ENCODE results near the gene PGBD2. TPM values are rescaled to one million over a fixed set of nuclear protein-coding genes. Genes with fewer than 3 reads are reported as not detected.

Gene PGBD2
- total and polyA plus RNA-seq, 9 donors: 4.2 to 6.0 (median 4.8) TPM

DNA sequence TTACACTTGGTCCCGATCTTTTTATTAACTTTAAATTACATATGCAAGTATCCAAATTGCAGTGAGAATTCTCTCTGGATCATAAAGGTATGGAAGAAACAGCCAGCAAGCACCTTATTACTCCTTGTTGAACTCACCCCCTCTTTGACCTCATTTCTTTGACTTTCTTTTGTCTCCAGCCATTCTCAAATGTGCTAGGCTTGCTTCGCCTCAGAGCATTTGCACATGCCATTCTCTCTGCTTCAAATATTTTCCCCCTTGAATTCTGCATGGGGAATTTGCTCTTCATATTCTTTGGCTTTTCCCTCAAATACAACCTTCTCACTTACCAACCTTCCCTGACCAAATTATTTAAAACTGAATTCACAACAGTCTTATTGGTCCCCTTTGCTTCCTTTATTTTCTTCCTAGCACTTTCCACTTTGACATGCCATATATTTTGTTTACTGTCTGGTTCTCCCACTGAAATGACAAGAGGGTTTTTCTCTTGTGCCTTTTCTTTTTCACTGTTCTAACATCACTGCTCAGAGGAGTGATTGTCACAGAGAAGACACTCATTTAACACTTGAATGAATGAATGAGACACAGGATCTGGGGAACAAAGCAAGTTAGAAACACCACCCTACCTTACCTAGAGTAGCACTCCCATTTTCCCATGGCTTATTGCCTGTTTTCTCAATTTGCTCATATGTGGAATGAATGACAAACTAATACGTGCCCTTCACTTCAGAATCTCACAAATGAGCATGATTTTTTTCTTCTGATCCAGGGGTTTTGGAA, 1.4 kb upstream of the PGBD2 start:
- Histone ChIP-seq H3K4me3 (ENCODE audit: low read length) (no peak overlapping the region), H3K9me3 (replicated peaks; ENCODE audit: control insufficient read depth, low read depth, low read length) (no peaks in the 10 kb centered on the region), H3K4me1 (ENCODE audit: control insufficient read depth, insufficient read depth, low read length) (peaks cover 7% of the 10 kb centered on the region), H3K27ac (ENCODE audit: low read length) (no peak overlapping the region), H3K27me3 (ENCODE audit: control insufficient read depth, insufficient read depth, low read length) (no peaks in the 10 kb centered on the region), H3K36me3 (ENCODE audit: control insufficient read depth, insufficient read depth, low read length) (no peaks in the 10 kb centered on the region)
- 58% methylated on average over 1 of the region's 3 CpGs for WGBS (ENCODE audit: insufficient coverage)
- DNase-seq: no peak

DNA sequence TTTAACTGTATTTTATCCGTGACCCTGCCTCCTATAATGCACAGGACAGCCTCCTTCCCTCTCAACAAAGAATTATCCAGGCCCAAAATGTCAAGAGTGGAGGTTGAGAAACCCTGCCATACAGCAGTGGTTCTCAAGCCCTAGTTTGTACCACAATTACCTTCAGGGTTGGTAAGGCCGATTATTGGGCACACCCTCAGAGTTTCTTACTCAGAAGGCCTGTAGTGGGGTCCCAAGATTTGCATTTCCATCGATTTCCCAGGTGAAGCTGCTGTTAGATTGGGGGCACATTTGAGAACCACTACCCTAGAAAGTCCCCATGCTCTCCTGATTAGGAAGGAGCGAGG, 400 bp upstream of the PGBD2 start:
- 10% methylated on average over 2 of the region's 4 CpGs for WGBS (ENCODE audit: insufficient coverage)
- Histone ChIP-seq H3K4me3 (ENCODE audit: low read length) (peak overlapping the region; percentile 75), H3K4me1 (ENCODE audit: control insufficient read depth, insufficient read depth, low read length) (peaks cover 7% of the 10 kb centered on the region), H3K27ac (ENCODE audit: low read length) (peak overlapping the region; percentile 96), H3K27me3 (ENCODE audit: control insufficient read depth, insufficient read depth, low read length) (no peaks in the 10 kb centered on the region), H3K36me3 (ENCODE audit: control insufficient read depth, insufficient read depth, low read length) (peaks cover 2% of the 10 kb centered on the region), H3K9me3 (replicated peaks; ENCODE audit: control insufficient read depth, low read depth, low read length) (no peaks in the 10 kb centered on the region)
- no peak for DNase-seq

DNA sequence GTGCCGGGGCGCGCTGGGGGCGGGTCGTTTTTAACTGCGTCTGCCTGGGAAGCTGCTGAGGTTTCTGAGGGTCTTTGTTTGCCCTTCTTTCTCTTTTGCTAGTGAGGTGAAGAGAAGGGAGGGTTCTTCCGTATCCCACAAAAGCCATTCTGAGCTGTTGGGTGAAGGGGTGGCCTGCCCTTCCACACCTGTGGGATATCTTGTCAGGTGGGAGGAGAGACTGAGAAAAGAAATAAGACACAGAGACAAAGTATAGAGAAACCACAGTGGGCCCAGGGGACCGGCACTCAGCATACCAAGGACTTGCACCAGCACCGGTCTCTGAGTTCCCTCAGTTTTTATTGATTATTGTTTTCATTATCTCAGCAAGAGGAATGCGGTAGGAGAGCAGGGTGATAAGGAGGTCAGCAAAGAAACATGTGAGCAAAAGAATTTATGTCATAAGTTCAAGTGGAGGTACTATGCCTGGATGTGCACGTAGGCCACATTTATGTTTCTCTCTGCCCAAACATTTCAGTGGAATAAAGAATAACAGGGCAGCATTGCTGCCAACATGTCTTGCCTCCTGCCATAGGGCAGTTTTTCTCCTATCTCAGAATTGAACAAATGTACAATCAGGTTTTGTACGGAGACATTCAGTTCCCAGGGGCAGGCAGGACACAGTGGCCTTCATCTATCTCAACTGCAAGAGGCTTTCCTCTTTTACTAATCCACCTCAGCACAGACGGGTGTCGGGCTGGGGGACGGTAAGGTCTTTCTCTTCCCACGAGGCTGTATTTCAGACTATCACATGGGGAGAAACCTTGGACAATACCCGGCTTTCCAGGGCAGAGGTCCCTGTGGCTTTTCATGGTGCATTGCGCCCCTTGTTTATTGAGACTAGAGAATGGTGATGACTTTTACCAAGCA, 972 bp downstream of the PGBD2 start:
- no peaks in the 10 kb centered on the region for H3K9me3 ChIP-seq (replicated peaks; ENCODE audit: control insufficient read depth, low read depth, low read length)
- peaks cover 2% of the 10 kb centered on the region for H3K36me3 ChIP-seq (ENCODE audit: control insufficient read depth, insufficient read depth, low read length)
- H3K4me1 ChIP-seq (ENCODE audit: control insufficient read depth, insufficient read depth, low read length): peaks cover 7% of the 10 kb centered on the region
- 0% methylated on average over 7 of the region's 18 CpGs for WGBS (ENCODE audit: insufficient coverage)
- H3K27me3 ChIP-seq (ENCODE audit: control insufficient read depth, insufficient read depth, low read length): no peaks in the 10 kb centered on the region
- peak overlapping the region; percentile 72 for H3K4me3 ChIP-seq (ENCODE audit: low read length)
- no peak for DNase-seq
- H3K27ac ChIP-seq (ENCODE audit: low read length): peak overlapping the region; percentile 98

DNA sequence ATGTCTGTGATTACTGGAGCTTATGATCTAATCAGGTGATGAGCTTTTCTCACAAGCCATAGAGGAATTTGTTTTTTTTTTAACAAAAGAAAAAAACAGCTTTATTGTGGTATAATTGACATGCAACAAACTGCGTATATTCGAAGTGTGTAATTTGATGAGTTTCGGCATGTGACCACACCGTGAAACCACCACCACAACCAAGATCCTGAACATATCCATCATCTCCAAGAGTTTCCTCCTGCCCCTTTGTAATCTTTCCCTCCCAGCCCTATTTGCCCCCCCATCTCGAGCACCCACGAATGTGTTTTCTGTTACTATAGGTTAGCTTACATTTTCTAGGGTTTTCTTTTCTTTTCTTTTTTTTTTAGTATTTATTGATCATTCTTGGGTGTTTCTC, 4.7 kb downstream of the PGBD2 start:
- WGBS (ENCODE audit: insufficient coverage): no CpG with 5 or more reads among the region's 6 CpGs

DNA sequence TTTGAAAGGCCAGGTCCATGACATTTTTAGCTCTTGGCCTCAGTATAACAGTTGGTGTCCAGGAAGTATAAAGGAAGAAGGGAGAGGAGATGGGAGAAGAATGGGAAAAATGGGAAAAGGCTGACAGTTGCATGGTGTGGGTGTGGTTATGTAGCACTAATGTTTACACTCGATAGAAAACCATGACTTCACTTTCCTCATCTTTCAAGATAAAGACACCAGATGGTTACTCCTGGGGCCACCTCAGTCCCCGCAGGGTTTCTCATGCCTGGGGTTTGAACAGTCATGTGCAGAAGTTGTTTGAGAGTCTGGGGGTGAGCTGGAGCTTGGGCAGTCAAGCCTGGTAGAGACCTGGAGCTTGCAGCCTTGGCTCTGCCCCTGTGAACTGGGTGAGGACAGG, 7.9 kb downstream of the PGBD2 start:
- WGBS (ENCODE audit: insufficient coverage): no CpG with 5 or more reads among the region's 2 CpGs
- no peaks in the 10 kb centered on the region for H3K27me3 ChIP-seq (ENCODE audit: control insufficient read depth, insufficient read depth, low read length)
- H3K36me3 ChIP-seq (ENCODE audit: control insufficient read depth, insufficient read depth, low read length): peaks cover 39% of the 10 kb centered on the region
- H3K4me1 ChIP-seq (ENCODE audit: control insufficient read depth, insufficient read depth, low read length): no peaks in the 10 kb centered on the region
- H3K9me3 ChIP-seq (replicated peaks; ENCODE audit: control insufficient read depth, low read depth, low read length): no peaks in the 10 kb centered on the region
- H3K4me3 ChIP-seq (ENCODE audit: low read length): no peak overlapping the region
- no peak for DNase-seq
- no peak overlapping the region for H3K27ac ChIP-seq (ENCODE audit: low read length)

More for the DNA sequence above, 4.7 kb downstream of the PGBD2 start:
- Histone ChIP-seq H3K4me3 (ENCODE audit: low read length) (no peak overlapping the region), H3K4me1 (ENCODE audit: control insufficient read depth, insufficient read depth, low read length) (peaks cover 7% of the 10 kb centered on the region), H3K27me3 (ENCODE audit: control insufficient read depth, insufficient read depth, low read length) (no peaks in the 10 kb centered on the region), H3K36me3 (ENCODE audit: control insufficient read depth, insufficient read depth, low read length) (peaks cover 15% of the 10 kb centered on the region), H3K27ac (ENCODE audit: low read length) (no peak overlapping the region), H3K9me3 (replicated peaks; ENCODE audit: control insufficient read depth, low read depth, low read length) (no peaks in the 10 kb centered on the region)
- DNase-seq: no peak

DNA sequence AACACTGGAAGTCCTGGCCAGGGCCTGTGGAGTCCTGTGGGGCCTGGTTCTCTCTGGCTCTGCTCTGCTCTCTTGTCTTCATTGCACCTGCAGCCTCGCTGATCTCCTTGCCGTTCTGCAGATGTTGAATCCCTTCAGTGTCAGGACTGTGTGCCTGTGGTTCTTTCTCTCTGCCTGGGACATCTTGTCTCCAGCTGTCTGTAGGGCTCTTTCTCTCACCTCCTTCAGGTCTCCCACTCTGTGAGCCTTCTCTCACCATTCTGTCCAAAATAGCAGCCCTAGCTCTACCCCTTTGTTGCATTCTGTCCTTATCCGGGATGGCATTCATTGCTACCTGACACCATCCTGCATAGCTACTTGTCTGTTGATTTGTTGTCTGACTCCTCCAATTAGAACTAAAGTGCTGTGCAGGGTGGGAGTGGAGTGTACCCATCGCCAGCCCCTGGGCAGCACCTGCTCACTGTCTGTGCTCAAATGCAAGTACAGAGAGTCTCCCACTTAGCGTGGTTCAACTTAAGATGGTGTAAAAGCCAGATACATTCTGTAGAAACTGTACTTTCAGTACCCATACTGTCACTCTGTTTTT, 8.9 kb downstream of the PGBD2 start:
- H3K27me3 ChIP-seq (ENCODE audit: control insufficient read depth, insufficient read depth, low read length): no peaks in the 10 kb centered on the region
- WGBS (ENCODE audit: insufficient coverage): 78% methylated on average over 2 of the region's 5 CpGs
- H3K27ac ChIP-seq (ENCODE audit: low read length): no peak overlapping the region
- H3K36me3 ChIP-seq (ENCODE audit: control insufficient read depth, insufficient read depth, low read length): peaks cover 42% of the 10 kb centered on the region
- H3K4me1 ChIP-seq (ENCODE audit: control insufficient read depth, insufficient read depth, low read length): no peaks in the 10 kb centered on the region
- no peak overlapping the region for H3K4me3 ChIP-seq (ENCODE audit: low read length)
- no peak for DNase-seq
- no peaks in the 10 kb centered on the region for H3K9me3 ChIP-seq (replicated peaks; ENCODE audit: control insufficient read depth, low read depth, low read length)

DNA sequence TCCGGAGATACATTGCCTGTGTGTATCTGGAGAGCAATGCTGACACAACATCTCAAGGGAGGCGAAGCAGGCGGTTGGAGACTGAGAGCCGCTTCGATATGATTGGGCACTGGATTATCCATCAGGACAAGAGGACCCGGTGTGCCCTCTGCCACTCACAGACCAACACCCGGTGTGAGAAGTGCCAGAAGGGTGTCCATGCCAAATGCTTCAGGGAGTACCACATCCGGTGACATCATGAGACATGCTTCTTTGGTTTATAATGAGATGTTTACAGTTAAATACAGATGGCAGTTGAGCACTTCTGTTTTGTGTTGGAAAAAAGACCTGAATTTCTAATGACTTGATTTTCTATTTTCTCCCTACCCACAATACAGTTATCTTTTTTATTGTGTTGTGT, 12.1 kb downstream of the PGBD2 start:
- H3K36me3 ChIP-seq (ENCODE audit: control insufficient read depth, insufficient read depth, low read length): peaks cover 40% of the 10 kb centered on the region

DNA sequence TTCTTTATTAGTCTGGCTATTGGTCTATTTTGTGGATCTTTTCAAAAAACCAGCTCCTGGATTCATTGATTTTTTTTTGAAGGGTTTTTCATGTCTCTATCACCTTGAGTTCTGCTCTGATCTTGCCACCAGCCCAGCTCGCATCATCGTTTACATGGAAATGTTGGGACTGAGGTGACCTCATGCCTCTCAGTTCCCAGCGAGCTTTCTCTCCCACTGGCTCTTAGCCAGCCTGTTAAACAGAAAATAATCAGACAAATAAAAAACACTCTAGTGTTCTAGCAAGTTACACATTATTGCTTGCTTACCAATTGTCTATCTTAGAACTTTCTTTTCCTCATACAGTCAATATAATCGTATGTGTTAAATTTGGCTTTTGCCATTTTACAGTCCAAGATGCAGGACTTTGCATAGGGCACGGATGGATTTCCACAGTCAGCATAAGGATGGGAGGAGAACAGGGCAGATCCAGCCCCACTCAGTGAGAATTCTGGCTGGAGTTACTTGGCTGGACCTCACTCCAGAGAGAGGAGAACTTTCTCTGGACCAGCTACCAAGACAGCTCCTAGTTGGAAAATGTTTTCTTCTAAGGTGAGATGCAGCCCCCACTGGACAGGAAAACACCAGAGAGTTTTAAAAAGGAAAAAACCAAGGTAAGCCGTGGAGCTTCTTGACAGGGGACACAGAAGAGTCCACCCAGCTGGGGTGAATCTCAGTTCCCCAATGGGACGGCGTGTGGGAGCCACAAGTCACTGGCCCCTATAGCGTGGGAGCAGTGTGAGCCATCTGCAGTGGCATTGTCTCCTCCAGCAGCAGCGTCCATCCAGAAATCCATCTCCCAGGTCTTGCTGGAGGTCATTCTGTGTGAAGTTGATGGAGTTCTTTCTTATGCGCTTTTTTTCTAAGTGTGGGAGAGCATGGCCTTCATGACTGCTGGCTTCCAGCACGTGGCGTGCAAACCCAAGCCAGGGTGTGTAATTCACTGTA, 17.6 kb downstream of the PGBD2 start:
- no peak for DNase-seq
- Histone ChIP-seq H3K9me3 (replicated peaks; ENCODE audit: control insufficient read depth, low read depth, low read length) (no peaks in the 10 kb centered on the region), H3K36me3 (ENCODE audit: control insufficient read depth, insufficient read depth, low read length) (peaks cover 7% of the 10 kb centered on the region), H3K4me1 (ENCODE audit: control insufficient read depth, insufficient read depth, low read length) (no peaks in the 10 kb centered on the region), H3K27ac (ENCODE audit: low read length) (no peak overlapping the region), H3K4me3 (ENCODE audit: low read length) (no peak overlapping the region), H3K27me3 (ENCODE audit: control insufficient read depth, insufficient read depth, low read length) (no peaks in the 10 kb centered on the region)
- WGBS (ENCODE audit: insufficient coverage): 81% methylated on average over 6 of the region's 13 CpGs

More for the DNA sequence above, 12.1 kb downstream of the PGBD2 start:
- H3K4me3 ChIP-seq (ENCODE audit: low read length): no peak overlapping the region
- no peaks in the 10 kb centered on the region for H3K27me3 ChIP-seq (ENCODE audit: control insufficient read depth, insufficient read depth, low read length)
- H3K9me3 ChIP-seq (replicated peaks; ENCODE audit: control insufficient read depth, low read depth, low read length): no peaks in the 10 kb centered on the region
- 93% methylated on average over 5 of the region's 8 CpGs for WGBS (ENCODE audit: insufficient coverage)
- no peak for DNase-seq
- no peak overlapping the region for H3K27ac ChIP-seq (ENCODE audit: low read length)
- H3K4me1 ChIP-seq (ENCODE audit: control insufficient read depth, insufficient read depth, low read length): no peaks in the 10 kb centered on the region

DNA sequence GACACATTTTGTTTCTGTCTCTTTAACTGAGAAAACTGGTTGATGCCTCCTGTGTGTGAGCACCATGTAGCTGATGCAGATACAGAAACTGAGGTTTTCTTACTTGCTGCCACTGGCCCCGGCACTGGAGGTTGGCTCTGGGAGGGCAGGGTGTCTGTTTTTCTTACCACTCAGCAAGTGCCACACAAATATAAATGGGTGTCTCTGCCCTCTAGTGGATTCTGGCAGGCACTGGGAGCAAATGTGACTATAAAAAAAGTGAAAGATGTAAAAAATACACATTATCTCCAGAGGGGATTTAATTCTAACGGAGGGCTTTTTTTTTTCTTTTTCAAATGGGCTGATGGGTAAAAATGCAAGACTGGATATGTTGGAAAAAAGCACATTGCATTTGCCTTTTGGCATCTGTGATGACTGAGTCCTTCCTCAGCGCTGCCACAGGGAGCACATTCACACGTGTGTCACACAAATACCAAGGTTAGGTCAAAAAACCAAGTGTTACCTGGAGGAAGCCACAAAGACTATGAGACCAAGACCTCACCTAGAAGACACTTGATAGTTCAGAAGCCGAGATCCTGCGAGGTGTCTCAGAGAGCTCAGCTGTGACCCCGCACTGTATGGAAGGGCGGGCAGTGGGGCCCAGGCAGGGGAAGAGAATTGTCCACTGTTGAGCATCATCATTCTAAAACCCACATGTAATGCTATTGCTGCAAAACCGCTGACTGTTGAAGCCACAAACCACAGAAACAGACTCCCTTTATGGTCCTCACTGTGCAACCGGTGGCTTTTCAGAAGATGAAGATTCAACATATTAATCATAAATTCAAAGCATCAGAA, 18.9 kb downstream of the PGBD2 start:
- H3K9me3 ChIP-seq (replicated peaks; ENCODE audit: control insufficient read depth, low read depth, low read length): no peaks in the 10 kb centered on the region

More for the DNA sequence above, 18.9 kb downstream of the PGBD2 start:
- no peak overlapping the region for H3K27ac ChIP-seq (ENCODE audit: low read length)
- DNase-seq: peak; percentile 48
- no peak overlapping the region for H3K4me3 ChIP-seq (ENCODE audit: low read length)
- no peaks in the 10 kb centered on the region for H3K4me1 ChIP-seq (ENCODE audit: control insufficient read depth, insufficient read depth, low read length)
- H3K36me3 ChIP-seq (ENCODE audit: control insufficient read depth, insufficient read depth, low read length): peaks cover 4% of the 10 kb centered on the region
- WGBS (ENCODE audit: insufficient coverage): 88% methylated on average over 4 of the region's 10 CpGs
- no peaks in the 10 kb centered on the region for H3K27me3 ChIP-seq (ENCODE audit: control insufficient read depth, insufficient read depth, low read length)

Measured in muscle of leg (tissue), 11 donors.